GM12892 (cell line): ENCODE data around the gene CUL9.

Source experiments
- POLR2A ChIP-seq: IDR thresholded peaks from 2 replicates; pipeline ENCODE4 v1.6.1; 2011; ENCODE audit warnings: low read depth, low read length, control low read depth
- POLR2AphosphoS5 ChIP-seq: IDR thresholded peaks from 2 replicates; pipeline ENCODE4 v1.6.1; 2011; ENCODE audit warnings: low read depth, low read length, control low read depth
- TAF1 ChIP-seq: IDR thresholded peaks from 2 replicates; pipeline ENCODE4 v1.6.1; 2011; ENCODE audit warnings: low read depth, mild to moderate bottlenecking, control low read depth, low read length, borderline replicate concordance

GRCh38 chr6:43150051-43150751 lies 31.8 kb upstream of the CUL9 start:
- TF ChIP-seq POLR2AphosphoS5 (no peak), POLR2A (no peak), TAF1 (no peak)
